Ishikawa (cell line): ENCODE results near the gene SPATA21.

Experiments
- CEBPB ChIP-seq: IDR thresholded peaks from 2 replicates; pipeline ENCODE4 v1.6.1; 2012
- CREB1 ChIP-seq: IDR thresholded peaks from 2 replicates; pipeline ENCODE4 v1.6.1; 2012; ENCODE audit warnings: low read depth
- EGR1 ChIP-seq: IDR thresholded peaks from 2 replicates; pipeline ENCODE4 v1.6.1; 2012
- EP300 ChIP-seq: IDR thresholded peaks from 2 replicates; pipeline ENCODE4 v1.6.1; 2012; ENCODE audit warnings: borderline replicate concordance
- FOXM1 ChIP-seq: IDR thresholded peaks from 2 replicates; pipeline ENCODE4 v1.6.1; 2012; ENCODE audit warnings: low read depth, borderline replicate concordance
- NFIC ChIP-seq: IDR thresholded peaks from 2 replicates; pipeline ENCODE4 v1.6.1; 2012
- RAD21 ChIP-seq: IDR thresholded peaks from 2 replicates; pipeline ENCODE4 v1.6.1; 2012; ENCODE audit warnings: low read depth
- TAF1 ChIP-seq: IDR thresholded peaks from 2 replicates; pipeline ENCODE4 v1.6.1; 2012; ENCODE audit warnings: low read depth, mild to moderate bottlenecking
- TCF12 ChIP-seq: IDR thresholded peaks from 2 replicates; pipeline ENCODE4 v1.6.1; 2012; ENCODE audit warnings: low read depth
- YY1 ChIP-seq: IDR thresholded peaks from 2 replicates; pipeline ENCODE4 v1.6.1; 2012; ENCODE audit warnings: low read depth
- ZBTB7A ChIP-seq: IDR thresholded peaks from 2 replicates; pipeline ENCODE4 v1.6.1; 2012; ENCODE audit warnings: low read depth
- TF ChIP-seq, protein P1 (sequence below): IDR thresholded peaks from 2 replicates; pipeline ENCODE4 v1.6.1; 2012
- TF ChIP-seq, protein P2 (sequence below): IDR thresholded peaks from 2 replicates; pipeline ENCODE4 v1.6.1; 2012; ENCODE audit warnings: low read depth, mild to moderate bottlenecking

DNA sequence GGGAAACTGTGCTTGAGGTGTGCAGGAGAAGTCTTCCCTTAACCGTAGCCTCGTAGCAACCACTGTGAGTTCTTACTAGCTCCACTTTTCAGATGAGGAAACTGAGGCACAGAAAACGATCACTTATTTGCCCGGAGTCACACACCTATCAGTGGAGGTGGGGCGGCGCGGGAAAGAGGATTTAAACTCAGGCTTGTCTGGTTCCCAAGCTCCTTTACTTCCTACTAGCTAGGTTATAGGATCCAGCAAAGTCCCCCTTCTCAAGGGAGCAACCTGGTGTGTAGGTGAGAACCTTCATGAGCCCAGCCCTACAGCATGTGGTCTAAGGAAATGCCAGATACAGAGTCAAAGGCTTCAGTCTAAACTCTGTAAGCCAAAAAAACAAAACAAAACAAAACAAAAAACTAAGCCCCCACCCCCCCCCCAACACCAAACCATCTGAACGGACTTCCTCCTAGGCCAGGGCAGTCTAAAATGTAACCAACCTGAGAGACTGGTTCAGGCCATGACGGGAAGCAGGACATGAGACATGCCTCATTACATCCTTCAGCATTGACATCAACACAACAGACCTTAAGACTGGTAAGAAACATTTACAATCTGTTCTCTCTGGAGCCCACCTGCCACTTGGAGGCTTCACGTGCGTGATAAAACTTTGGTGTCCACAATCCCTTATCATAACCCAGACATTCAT, 84.2 kb downstream of the SPATA21 start:
- TF ChIP-seq, protein P1, sequence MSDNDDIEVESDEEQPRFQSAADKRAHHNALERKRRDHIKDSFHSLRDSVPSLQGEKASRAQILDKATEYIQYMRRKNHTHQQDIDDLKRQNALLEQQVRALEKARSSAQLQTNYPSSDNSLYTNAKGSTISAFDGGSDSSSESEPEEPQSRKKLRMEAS, result no peak
- TF ChIP-seq CEBPB, result no peak
- TF ChIP-seq, protein P2, sequence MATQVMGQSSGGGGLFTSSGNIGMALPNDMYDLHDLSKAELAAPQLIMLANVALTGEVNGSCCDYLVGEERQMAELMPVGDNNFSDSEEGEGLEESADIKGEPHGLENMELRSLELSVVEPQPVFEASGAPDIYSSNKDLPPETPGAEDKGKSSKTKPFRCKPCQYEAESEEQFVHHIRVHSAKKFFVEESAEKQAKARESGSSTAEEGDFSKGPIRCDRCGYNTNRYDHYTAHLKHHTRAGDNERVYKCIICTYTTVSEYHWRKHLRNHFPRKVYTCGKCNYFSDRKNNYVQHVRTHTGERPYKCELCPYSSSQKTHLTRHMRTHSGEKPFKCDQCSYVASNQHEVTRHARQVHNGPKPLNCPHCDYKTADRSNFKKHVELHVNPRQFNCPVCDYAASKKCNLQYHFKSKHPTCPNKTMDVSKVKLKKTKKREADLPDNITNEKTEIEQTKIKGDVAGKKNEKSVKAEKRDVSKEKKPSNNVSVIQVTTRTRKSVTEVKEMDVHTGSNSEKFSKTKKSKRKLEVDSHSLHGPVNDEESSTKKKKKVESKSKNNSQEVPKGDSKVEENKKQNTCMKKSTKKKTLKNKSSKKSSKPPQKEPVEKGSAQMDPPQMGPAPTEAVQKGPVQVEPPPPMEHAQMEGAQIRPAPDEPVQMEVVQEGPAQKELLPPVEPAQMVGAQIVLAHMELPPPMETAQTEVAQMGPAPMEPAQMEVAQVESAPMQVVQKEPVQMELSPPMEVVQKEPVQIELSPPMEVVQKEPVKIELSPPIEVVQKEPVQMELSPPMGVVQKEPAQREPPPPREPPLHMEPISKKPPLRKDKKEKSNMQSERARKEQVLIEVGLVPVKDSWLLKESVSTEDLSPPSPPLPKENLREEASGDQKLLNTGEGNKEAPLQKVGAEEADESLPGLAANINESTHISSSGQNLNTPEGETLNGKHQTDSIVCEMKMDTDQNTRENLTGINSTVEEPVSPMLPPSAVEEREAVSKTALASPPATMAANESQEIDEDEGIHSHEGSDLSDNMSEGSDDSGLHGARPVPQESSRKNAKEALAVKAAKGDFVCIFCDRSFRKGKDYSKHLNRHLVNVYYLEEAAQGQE, result no peak
- TF ChIP-seq TAF1, result no peak
- no peak for TF ChIP-seq EGR1
- TF ChIP-seq YY1, result no peak
- no peak for TF ChIP-seq EP300
- TF ChIP-seq ZBTB7A, result no peak
- no peak for TF ChIP-seq RAD21
- TF ChIP-seq NFIC, result no peak
- no peak for TF ChIP-seq CREB1
- no peak for TF ChIP-seq TCF12
- TF ChIP-seq FOXM1, result no peak
